K562 (cell line): ENCODE results near the gene CNPY3. TPM values are rescaled to one million over a fixed set of nuclear protein-coding genes. Genes with fewer than 3 reads are reported as not detected.

Experiments used
- ATAC-seq: fragments of 200-7000 bp; cut with Tn5 transposase; 3 replicates; pipeline ENCODE4 v1.9.1; 2020; ENCODE audit warnings: moderate library complexity
- BruUV-seq: library from RNA; stranded (reverse); fragments of 400-500 nt; replicated peaks from 2 replicates; lab custom pipeline; 2021; lab: Mats Ljungman, UMichigan
- CTCF ChIA-PET: fragments of 300-600 bp; formaldehyde crosslinking; extraction: SDS; loops from one replicate; lab custom pipeline; 2021; ENCODE audit warnings: low intra/inter-chr PET ratio; lab: Yijun Ruan, JAX
- POLR2A ChIA-PET: fragments of 300-600, 350-650 bp; sonication (Branson Sonifier 250); formaldehyde crosslinking; extraction: SDS; loops from one replicate; lab custom pipeline; 2021; ENCODE audit warnings: antibody characterized with exemption, inconsistent platforms; lab: Yijun Ruan, JAX
- DNase-seq, 4 experiments: peaks; one replicate each; pipeline versions ENCODE4 v3.0.0 to v3.0.0-alpha.2; 2011 to 2018; ENCODE audit warnings: low spot score in 3 of 4, mixed read lengths in 3 of 4; ENCODE audit errors: extremely low read depth in 1 of 4
- FAIRE-seq: peaks from 2 replicates; lab custom pipeline; 2011; peaks lifted over from hg19 to GRCh38; lab: Jason Lieb, UNC
- H2AFZ ChIP-seq: 2 replicates; pipeline ENCODE4 v1.6.0; 2011; ENCODE audit warnings: low read depth, low read length, control low read depth, inconsistent platforms
- H3K27ac ChIP-seq: fragments of 200-600 bp; 3 replicates; pipeline ENCODE4 v1.8.0; 2011; ENCODE audit warnings: low read depth, mild to moderate bottlenecking, control low read depth, inconsistent platforms, low read length, moderate library complexity, mixed read lengths; ENCODE audit errors: extremely low read depth
- H3K27me3 ChIP-seq, 2 experiments: fragments of 300-600 bp in 1 of 2; 2 replicates in 1 of 2; 3 replicates in 1 of 2; pipeline versions ENCODE4 v1.6.0 to v1.8.0; 2011; ENCODE audit warnings: inconsistent platforms in 2 of 2, low read length in 2 of 2, mild to moderate bottlenecking in 1 of 2, mixed read lengths in 1 of 2, moderate library complexity in 1 of 2; ENCODE audit not compliant: control insufficient read depth in 2 of 2, insufficient read depth in 2 of 2
- H3K36me3 ChIP-seq: fragments of 300-600 bp; 3 replicates; pipeline ENCODE4 v1.8.0; 2011; ENCODE audit warnings: mild to moderate bottlenecking, low read length, inconsistent platforms; ENCODE audit not compliant: control insufficient read depth, insufficient read depth
- H3K4me1 ChIP-seq, 2 experiments: fragments of 200-600 bp in 1 of 2; replicated peaks in 1 of 2; 2 replicates in 1 of 2; 3 replicates in 1 of 2; pipeline versions ENCODE4 v1.5.1 to v1.8.0; 2011; ENCODE audit warnings: inconsistent platforms in 2 of 2, low read length in 2 of 2, mild to moderate bottlenecking in 1 of 2, mixed read lengths in 1 of 2, moderate library complexity in 1 of 2; ENCODE audit not compliant: control insufficient read depth in 2 of 2, insufficient read depth in 2 of 2
- H3K4me2 ChIP-seq: 2 replicates; pipeline ENCODE4 v1.6.1; 2011; ENCODE audit warnings: low read length, control low read depth, inconsistent platforms, mixed read lengths; ENCODE audit not compliant: insufficient read depth
- H3K4me3 ChIP-seq: fragments of 200-600 bp; sonication (generic), shearing (Covaris generic); 2 replicates; pipeline ENCODE4 v1.5.1; 2016; ENCODE audit warnings: control low read depth, inconsistent platforms
- H3K79me2 ChIP-seq: fragments of 200-600 bp; 3 replicates; pipeline ENCODE4 v1.8.0; 2011; ENCODE audit warnings: low read length, inconsistent platforms; ENCODE audit not compliant: control insufficient read depth, insufficient read depth
- H3K9ac ChIP-seq, 2 experiments: 2 replicates each; pipeline versions ENCODE4 v1.6.0 to v1.6.1; 2011; ENCODE audit warnings: low read depth in 2 of 2, low read length in 2 of 2, control low read depth in 1 of 2, inconsistent platforms in 1 of 2, mild to moderate bottlenecking in 1 of 2, mixed read lengths in 1 of 2; ENCODE audit not compliant: insufficient read depth in 1 of 2
- H3K9me1 ChIP-seq: one replicate; pipeline ENCODE4 v1.6.0; 2011; ENCODE audit warnings: inconsistent platforms, mild to moderate bottlenecking, low read length, moderate library complexity; ENCODE audit not compliant: control insufficient read depth, insufficient read depth
- H3K9me3 ChIP-seq: replicated peaks from 2 replicates; pipeline ENCODE4 v1.5.1; 2011; ENCODE audit warnings: low read depth, low read length, inconsistent platforms; ENCODE audit not compliant: control insufficient read depth, insufficient read depth
- H4K20me1 ChIP-seq: replicated peaks from 2 replicates; pipeline ENCODE4 v1.6.1; 2011; ENCODE audit warnings: low read length, inconsistent platforms, mixed read lengths; ENCODE audit not compliant: control insufficient read depth, insufficient read depth
- ATF2 ChIP-seq: sonication (generic); formaldehyde crosslinking; IDR thresholded peaks from 2 replicates; pipeline ENCODE4 v1.8.1; 2022; ENCODE audit warnings: missing genetic modification reagents
- CCNT2 ChIP-seq: IDR thresholded peaks from 2 replicates; pipeline ENCODE4 v1.6.1; 2011; ENCODE audit warnings: borderline replicate concordance, low read depth, mild to moderate bottlenecking, moderate library complexity, mixed read lengths, low read length; ENCODE audit not compliant: insufficient read length; ENCODE audit errors: extremely low read depth
- CHD2 ChIP-seq: IDR thresholded peaks from 2 replicates; pipeline ENCODE4 v1.6.1; 2011; ENCODE audit warnings: low read depth, low read length
- MYNN ChIP-seq, 2 experiments: sonication (generic); formaldehyde crosslinking in 1 of 2; IDR thresholded peaks; 2 replicates each; pipeline versions ENCODE4 v1.5.0 to v1.6.1; 2016 to 2020; ENCODE audit warnings: antibody characterized with exemption in 1 of 2, missing genetic modification reagents in 1 of 2
- POLR2A ChIP-seq: fragments of 450-650 bp; conservative IDR thresholded peaks from 2 replicates; pipeline ENCODE4 v1.6.1; 2016
- POLR2AphosphoS5 ChIP-seq: IDR thresholded peaks from 2 replicates; pipeline ENCODE4 v1.6.1; 2011; ENCODE audit warnings: mild to moderate bottlenecking, low read depth, low read length, moderate library complexity; ENCODE audit not compliant: control insufficient read depth, insufficient read depth
- POLR2B ChIP-seq: fragments of 450-650 bp; IDR thresholded peaks from 2 replicates; pipeline ENCODE4 v1.6.1; 2018; ENCODE audit warnings: low read depth; ENCODE audit not compliant: partially characterized antibody
- RBFOX2 ChIP-seq: fragments of 200-400 bp; formaldehyde crosslinking; IDR thresholded peaks from 2 replicates; pipeline ENCODE4 v1.6.1; 2017; ENCODE audit warnings: low read depth, mild to moderate bottlenecking, low read length, moderate library complexity
- ZBTB33 ChIP-seq: sonication (generic); formaldehyde crosslinking; IDR thresholded peaks from 2 replicates; pipeline ENCODE4 v1.8.1; 2023; ENCODE audit warnings: mild to moderate bottlenecking, missing genetic modification reagents
- ZNF282 ChIP-seq: sonication (generic); formaldehyde crosslinking; IDR thresholded peaks from 2 replicates; pipeline ENCODE4 v1.8.1; 2023; ENCODE audit warnings: missing genetic modification reagents
- WGBS: fragments of 100-300 bp; shearing (Covaris generic); methylation state at CpG from one replicate; pipeline ENCODE4 v1.1.6; 2016; ENCODE audit warnings: low coverage, mixed read lengths; ENCODE audit not compliant: insufficient coverage; ENCODE audit errors: missing lambda C conversion rate; 5-methylcytosine and 5-hydroxymethylcytosine counted together
- in situ Hi-C: fragments of 300-500 bp; cut with MboI; formaldehyde crosslinking; loops from 4 replicates; pipeline ENCODE4 v1.15.0; 2018; ENCODE audit warnings: inconsistent platforms, mixed read lengths
- intact Hi-C: fragments of 100-400 bp; cut with micrococcal nuclease; formaldehyde crosslinking; loops from 2 replicates; pipeline ENCODE4 v1.14.2; 2022
- polyA plus RNA-seq, 8 experiments: library from polyadenylated mRNA; depleted of rRNA in 4 of 8; stranded (reverse) in 5 of 8; unstranded in 3 of 8; fragments of >200 nt; fragmentation: Nextera tagmentation in 2 of 8; fragmentation: Illumina TruSeq in 1 of 8; extraction: Ambion mirVana in 2 of 8; extraction: Trizol in 1 of 8; gene quantifications; 2 replicates each; pipeline versions ENCODE4 v1.2.1 to v1.2.3, GENCODE V29; 2011 to 2014; ENCODE audit warnings: inconsistent platforms in 1 of 8, missing spikeins in 1 of 8
- total RNA-seq, 7 experiments: library from RNA; depleted of rRNA in 6 of 7; stranded (reverse); fragments of >200 nt in 6 of 7; fragmentation: Illumina TruSeq in 2 of 7; extraction: Trizol in 2 of 7; gene quantifications; 2 replicates each; pipeline versions ENCODE4 v1.2.1 to v1.2.3, GENCODE V29; 2011 to 2021; ENCODE audit warnings: low replicate concordance in 1 of 7
- TF ChIP-seq, protein P1 (sequence below): fragments of 450-650 bp; IDR thresholded peaks from 2 replicates; pipeline ENCODE4 v1.6.1; 2018; ENCODE audit not compliant: partially characterized antibody

CNPY3 gene
- total and polyA plus RNA-seq, 9 of the 15 experiments (the other 6 are each of a cell fraction or from before 2014, with no cell fraction given) = 2.4 to 37.4 (median 21.2) TPM

GRCh38 chr6:42890311-42891198 is 38.7 kb upstream of the CNPY3 start:
- Histone ChIP-seq H3K36me3 (peaks cover 35% of the 10 kb centered on the region), H3K27me3 (no peaks in the 10 kb centered on the region), H3K4me3 (no peak overlapping the region), H3K9me1 (no peaks in the 10 kb centered on the region), H3K9me3 (0 out of 2 replicates have a peak, but pooled peaks cover 3% of the 10 kb centered on the region), H3K79me2 (no peaks in the 10 kb centered on the region), H3K4me1 (peaks cover 15 to 20% of the 10 kb centered on the region in 2 experiments), H2AFZ (no peak overlapping the region), H3K4me2 (no peak overlapping the region), H3K9ac (no peak overlapping the region), H3K27ac (no peak overlapping the region), H4K20me1 (no peaks in the 10 kb centered on the region)
- BruUV-seq = no TSS peak
- CTCF ChIA-PET = no interaction called here
- peak; percentile 63 for ATAC-seq
- in situ Hi-C loops (no loop called here), intact Hi-C loops (no loop called here)
- POLR2A ChIA-PET = interaction anchor here (0.5 to 4.0 kb wide), 4 partner anchors 10 to 145 kb away, joined by 3 to 34 read pairs (median 3); partner anchors contain the start of genes RPL7L1 and TBCC
- 96% methylated on average over 55 of the region's 63 CpGs for WGBS
- FAIRE-seq = no peak
- peak in 2 of 4 experiments; percentile 24 to 25 for DNase-seq
- TF ChIP-seq, protein P1, sequence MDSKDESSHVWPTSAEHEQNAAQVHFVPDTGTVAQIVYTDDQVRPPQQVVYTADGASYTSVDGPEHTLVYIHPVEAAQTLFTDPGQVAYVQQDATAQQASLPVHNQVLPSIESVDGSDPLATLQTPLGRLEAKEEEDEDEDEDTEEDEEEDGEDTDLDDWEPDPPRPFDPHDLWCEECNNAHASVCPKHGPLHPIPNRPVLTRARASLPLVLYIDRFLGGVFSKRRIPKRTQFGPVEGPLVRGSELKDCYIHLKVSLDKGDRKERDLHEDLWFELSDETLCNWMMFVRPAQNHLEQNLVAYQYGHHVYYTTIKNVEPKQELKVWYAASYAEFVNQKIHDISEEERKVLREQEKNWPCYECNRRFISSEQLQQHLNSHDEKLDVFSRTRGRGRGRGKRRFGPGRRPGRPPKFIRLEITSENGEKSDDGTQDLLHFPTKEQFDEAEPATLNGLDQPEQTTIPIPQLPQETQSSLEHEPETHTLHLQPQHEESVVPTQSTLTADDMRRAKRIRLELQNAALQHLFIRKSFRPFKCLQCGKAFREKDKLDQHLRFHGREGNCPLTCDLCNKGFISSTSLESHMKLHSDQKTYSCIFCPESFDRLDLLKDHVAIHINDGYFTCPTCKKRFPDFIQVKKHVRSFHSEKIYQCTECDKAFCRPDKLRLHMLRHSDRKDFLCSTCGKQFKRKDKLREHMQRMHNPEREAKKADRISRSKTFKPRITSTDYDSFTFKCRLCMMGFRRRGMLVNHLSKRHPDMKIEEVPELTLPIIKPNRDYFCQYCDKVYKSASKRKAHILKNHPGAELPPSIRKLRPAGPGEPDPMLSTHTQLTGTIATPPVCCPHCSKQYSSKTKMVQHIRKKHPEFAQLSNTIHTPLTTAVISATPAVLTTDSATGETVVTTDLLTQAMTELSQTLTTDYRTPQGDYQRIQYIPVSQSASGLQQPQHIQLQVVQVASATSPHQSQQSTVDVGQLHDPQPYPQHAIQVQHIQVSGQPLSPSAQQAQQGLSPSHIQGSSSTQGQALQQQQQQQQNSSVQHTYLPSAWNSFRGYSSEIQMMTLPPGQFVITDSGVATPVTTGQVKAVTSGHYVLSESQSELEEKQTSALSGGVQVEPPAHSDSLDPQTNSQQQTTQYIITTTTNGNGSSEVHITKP = peak; percentile 94
- TF ChIP-seq CHD2 (peak; percentile 13; the same call in 1 of the 2 replicates), POLR2B (peak; percentile 66), CCNT2 (peak; percentile 85), ZBTB33 (CRISPR knock-in tag) (peak; percentile 95), ATF2 (no peak), RBFOX2 (peak; percentile 61), POLR2AphosphoS5 (peak; percentile 51), POLR2A (peak; percentile 74), MYNN (IDR thresholded peaks at IDR 0.05) (peak; percentile 56; the same call in 1 of the 2 replicates), MYNN (CRISPR knock-in tag; IDR thresholded peaks at IDR 0.05) (no peak), ZNF282 (CRISPR knock-in tag) (no peak)
